Activated CD4-positive, alpha-beta T cell treated with anti-CD3 and anti-CD28 coated beads, Interleukin-2, amount 10 ng/mL, durations not matched to agents 24 days and 14 days (primary cell): ENCODE results near the gene EIF4ENIF1. TPM values are rescaled to one million over a fixed set of nuclear protein-coding genes. Genes with fewer than 3 reads are reported as not detected.
"Not testable (repeated sequence)": the region's sequence is repeated elsewhere in the genome, so short reads cannot be mapped to it uniquely, and the experiment has no call there.

ENCODE experiments used
- DNase-seq: peaks from one replicate; pipeline ENCODE4 v3.0.0; 2022
- H3K27ac Mint-ChIP-seq: one replicate; pipeline ENCODE4 v1.8.0; 2022; ENCODE audit warnings: mild to moderate bottlenecking, mixed read lengths
- H3K27me3 Mint-ChIP-seq: one replicate; pipeline ENCODE4 v1.8.0; 2022; ENCODE audit warnings: mixed read lengths
- H3K36me3 Mint-ChIP-seq: one replicate; pipeline ENCODE4 v1.8.0; 2022; ENCODE audit warnings: low read depth, mild to moderate bottlenecking, mixed read lengths
- H3K4me1 Mint-ChIP-seq: one replicate; pipeline ENCODE4 v1.8.0; 2021; ENCODE audit warnings: mixed read lengths
- H3K4me3 Mint-ChIP-seq: one replicate; pipeline ENCODE4 v1.8.0; 2022; ENCODE audit warnings: mild to moderate bottlenecking, moderate library complexity, mixed read lengths
- H3K9me3 Mint-ChIP-seq: one replicate; pipeline ENCODE4 v1.8.0; 2021; ENCODE audit warnings: mixed read lengths
- intact Hi-C: fragments of 100-400 bp; cut with micrococcal nuclease; formaldehyde crosslinking; loops from one replicate; pipeline ENCODE4 v1.15.1; 2023
- total RNA-seq: library from RNA; stranded (reverse); gene quantifications from 2 replicates; pipeline ENCODE4 v1.2.3, GENCODE V29; 2022

The EIF4ENIF1 gene
- total RNA-seq, 1 donor from 2014 or later: 78.1 TPM

DNA sequence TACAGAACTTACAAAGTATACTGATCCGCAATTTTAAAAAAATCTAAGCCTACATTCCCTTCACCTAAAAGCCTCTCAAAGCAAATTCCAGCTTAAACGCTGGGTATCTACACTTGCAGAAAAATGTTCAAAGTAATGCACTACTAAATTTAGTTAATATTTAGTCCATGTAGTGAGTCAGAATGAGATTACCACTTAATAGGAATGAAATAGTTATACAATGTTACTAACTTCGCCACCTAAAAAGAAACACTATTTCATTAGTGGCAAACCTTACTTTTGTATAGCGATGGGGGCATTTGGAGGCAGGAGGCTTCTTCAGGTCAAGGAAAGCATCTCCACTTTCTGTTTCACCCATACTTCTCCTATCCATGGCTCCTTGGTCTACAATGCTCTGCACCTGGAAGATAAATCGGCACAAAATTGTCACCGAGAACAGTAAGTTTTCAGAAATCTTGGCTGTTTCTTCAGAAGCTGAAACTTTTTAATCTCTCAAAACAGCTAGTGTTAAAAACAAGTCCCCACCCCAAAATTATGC is 1.2 kb downstream of the EIF4ENIF1 start:
- DNase-seq: no peak
- Mint-ChIP-seq H3K4me3 (peak overlapping the region; percentile 86), H3K9me3 (no peaks in the 10 kb centered on the region), H3K36me3 (peaks cover 45% of the 10 kb centered on the region), H3K27me3 (no peaks in the 10 kb centered on the region), H3K27ac (peak overlapping the region; percentile 75), H3K4me1 (peaks cover 48% of the 10 kb centered on the region)
- intact Hi-C loops: loop anchor here (2.0 kb wide), 3 partner anchors 90 to 144 kb away; partner anchors contain the start of gene DRG1

DNA sequence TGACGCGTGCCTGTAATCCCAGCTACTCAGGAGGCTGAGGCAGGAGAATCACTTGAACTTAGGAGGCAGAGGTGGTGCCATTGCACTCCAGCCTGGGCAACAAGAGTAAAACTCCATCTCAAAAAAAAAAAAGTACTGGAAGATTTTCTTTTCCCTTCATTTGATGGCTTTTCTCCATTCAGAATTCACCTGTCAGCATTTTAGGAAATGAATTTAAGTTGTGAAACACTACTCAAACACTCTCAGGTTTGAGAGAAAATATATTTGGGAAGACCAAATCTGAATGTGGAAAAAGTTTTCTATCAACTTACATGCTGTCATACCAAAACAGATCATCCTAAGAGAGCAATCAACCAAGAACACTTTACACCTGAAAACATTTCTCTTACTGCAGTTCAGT is 2.7 kb downstream of the EIF4ENIF1 start:
- H3K4me3 Mint-ChIP-seq: peak overlapping the region; percentile 57
- no peaks in the 10 kb centered on the region for H3K9me3 Mint-ChIP-seq
- no peak overlapping the region for H3K27ac Mint-ChIP-seq
- H3K27me3 Mint-ChIP-seq: no peaks in the 10 kb centered on the region
- intact Hi-C loops: no loop called here
- H3K36me3 Mint-ChIP-seq: peaks cover 58% of the 10 kb centered on the region
- no peak for DNase-seq
- H3K4me1 Mint-ChIP-seq: peaks cover 52% of the 10 kb centered on the region

DNA sequence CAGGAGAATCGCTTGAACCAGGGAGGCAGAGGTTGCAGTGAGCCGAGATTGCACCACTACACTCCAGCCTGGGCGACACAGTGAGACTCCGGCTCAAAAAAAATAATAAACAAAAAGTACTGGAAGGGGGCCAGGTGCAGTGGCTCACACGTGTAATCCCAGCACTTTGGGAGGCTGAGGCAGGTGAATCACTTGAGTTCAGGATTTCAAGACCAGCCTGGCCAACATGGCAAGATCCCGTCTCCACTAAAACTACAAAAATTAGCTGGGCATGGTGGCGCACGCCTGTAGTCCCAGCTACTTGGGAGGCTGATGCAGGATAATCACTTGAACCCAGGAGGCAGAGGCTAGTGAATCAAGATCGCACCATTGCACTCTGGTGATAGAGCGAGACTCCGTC is 3.3 kb downstream of the EIF4ENIF1 start:
- H3K4me3 Mint-ChIP-seq, H3K27ac Mint-ChIP-seq, H3K9me3 Mint-ChIP-seq, DNase-seq, intact Hi-C loops, H3K27me3 Mint-ChIP-seq: not testable (repeated sequence)
- H3K36me3 Mint-ChIP-seq: peaks cover 64% of the 10 kb centered on the region
- peaks cover 50% of the 10 kb centered on the region for H3K4me1 Mint-ChIP-seq

DNA sequence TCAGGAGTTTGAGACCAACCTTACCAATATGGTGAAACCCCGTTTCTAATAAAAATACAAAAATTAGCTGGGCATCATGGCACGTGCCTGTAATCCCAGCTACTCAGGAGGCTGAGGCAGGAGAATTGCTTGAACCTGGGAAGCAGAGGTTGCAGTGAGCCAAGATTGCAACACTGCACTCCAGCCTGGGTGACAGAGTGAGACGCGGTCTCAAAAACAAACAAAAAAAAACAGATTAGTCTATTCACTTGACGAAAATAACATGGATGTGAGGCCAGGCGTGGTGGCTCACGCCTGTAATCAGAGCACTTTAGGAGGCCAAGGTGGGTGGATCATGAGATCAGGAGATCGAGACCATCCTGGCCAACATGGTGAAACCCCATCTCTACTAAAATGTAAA is 7.2 kb downstream of the EIF4ENIF1 start:
- intact Hi-C loops: not testable (repeated sequence)

DNA sequence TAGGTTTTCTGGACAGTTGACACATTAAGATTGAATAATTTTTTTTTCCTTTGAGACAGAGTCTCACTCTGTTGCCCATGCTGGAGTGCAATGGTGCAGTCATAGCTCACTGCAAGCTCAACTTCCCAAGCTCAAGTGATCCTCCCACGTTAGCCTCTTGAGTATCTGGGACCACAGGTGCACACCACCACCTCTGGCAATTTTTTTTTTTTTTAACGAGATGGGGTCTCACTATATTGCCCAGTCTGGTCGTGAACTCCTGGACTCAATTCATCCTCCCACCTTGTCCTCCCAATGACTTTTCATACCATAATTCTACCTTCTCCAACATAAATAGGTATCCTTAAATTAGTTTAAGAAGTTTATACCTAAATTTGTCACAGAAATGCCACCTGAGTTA is 8.5 kb downstream of the EIF4ENIF1 start:
- intact Hi-C loops: no loop called here
- Mint-ChIP-seq H3K4me3 (no peak overlapping the region), H3K4me1 (peaks cover 35% of the 10 kb centered on the region), H3K27me3 (no peaks in the 10 kb centered on the region), H3K9me3 (no peaks in the 10 kb centered on the region), H3K27ac (no peak overlapping the region), H3K36me3 (peaks cover 74% of the 10 kb centered on the region)
- no peak for DNase-seq

More for the DNA sequence above, 7.2 kb downstream of the EIF4ENIF1 start:
- Mint-ChIP-seq H3K36me3 (peaks cover 80% of the 10 kb centered on the region), H3K4me1 (peaks cover 34% of the 10 kb centered on the region)
- H3K27ac Mint-ChIP-seq, H3K9me3 Mint-ChIP-seq, H3K27me3 Mint-ChIP-seq, DNase-seq, H3K4me3 Mint-ChIP-seq: not testable (repeated sequence)

DNA sequence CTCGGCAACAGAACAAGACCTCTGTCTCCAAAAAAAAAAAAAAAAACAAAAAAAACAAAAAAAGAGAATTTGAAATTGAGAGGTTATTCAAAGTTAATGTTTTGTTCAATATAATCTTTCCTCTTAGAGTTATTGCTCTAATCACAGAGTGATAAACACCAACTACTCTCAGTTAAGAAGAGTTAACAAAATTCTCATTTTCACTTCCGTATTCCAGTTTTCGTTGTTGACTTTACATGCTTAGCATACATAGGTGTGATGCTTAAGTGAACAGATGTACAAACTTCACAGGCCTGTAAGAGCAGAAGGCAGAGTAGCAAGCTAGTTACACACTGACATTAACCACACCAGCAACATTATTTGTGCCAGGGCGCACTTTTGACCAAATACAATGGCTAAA is 12.3 kb downstream of the EIF4ENIF1 start:
- H3K27ac Mint-ChIP-seq: peak overlapping the region; percentile 39
- H3K27me3 Mint-ChIP-seq: no peaks in the 10 kb centered on the region
- intact Hi-C loops: no loop called here

DNA sequence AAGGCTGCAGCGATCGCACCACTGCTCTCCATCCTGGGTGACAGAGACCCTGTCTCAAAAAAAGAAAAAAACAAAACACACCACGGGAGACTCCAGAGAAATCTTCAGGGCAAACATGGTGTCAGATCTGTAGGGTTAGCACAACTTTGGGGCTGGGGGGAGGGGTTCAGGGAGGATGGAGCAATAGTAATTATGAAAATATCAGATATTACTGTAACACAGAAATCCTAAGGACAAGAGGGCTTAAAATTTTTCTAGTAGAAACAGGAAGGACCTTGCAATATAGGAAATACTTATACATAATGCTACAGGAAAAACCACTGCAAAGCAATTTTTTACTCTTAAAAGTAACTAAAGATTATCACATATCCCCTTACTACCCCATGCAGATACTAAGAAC is 13.8 kb downstream of the EIF4ENIF1 start:
- H3K9me3 Mint-ChIP-seq: no peaks in the 10 kb centered on the region
- intact Hi-C loops: no loop called here
- peak overlapping the region; percentile 57 for H3K27ac Mint-ChIP-seq
- H3K4me1 Mint-ChIP-seq: peaks cover 27% of the 10 kb centered on the region
- H3K27me3 Mint-ChIP-seq: no peaks in the 10 kb centered on the region
- peaks cover 61% of the 10 kb centered on the region for H3K36me3 Mint-ChIP-seq
- H3K4me3 Mint-ChIP-seq: no peak overlapping the region
- DNase-seq: no peak

More for the DNA sequence above, 12.3 kb downstream of the EIF4ENIF1 start:
- no peak overlapping the region for H3K4me3 Mint-ChIP-seq
- peaks cover 67% of the 10 kb centered on the region for H3K36me3 Mint-ChIP-seq
- DNase-seq: no peak
- H3K4me1 Mint-ChIP-seq: peaks cover 28% of the 10 kb centered on the region
- H3K9me3 Mint-ChIP-seq: no peaks in the 10 kb centered on the region

DNA sequence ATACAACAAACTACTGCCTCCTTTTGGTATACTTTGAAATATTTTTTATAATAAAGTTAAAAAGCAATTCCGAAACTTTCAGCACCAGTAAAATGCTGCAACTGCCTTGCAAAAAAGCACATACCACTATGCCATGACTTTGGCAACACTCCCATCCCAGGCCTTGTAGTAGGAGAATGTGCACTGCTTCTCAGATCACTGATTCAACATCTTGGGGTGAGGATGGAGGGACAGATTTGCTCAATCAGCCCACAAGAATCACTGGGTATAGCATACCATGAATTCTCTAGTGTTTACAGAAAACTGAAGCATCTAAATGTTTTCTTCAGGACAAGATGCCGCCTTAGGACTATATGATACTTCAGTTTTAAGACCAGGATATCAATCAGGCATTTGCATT is 14.9 kb downstream of the EIF4ENIF1 start:
- H3K27me3 Mint-ChIP-seq: no peaks in the 10 kb centered on the region
- no peak for DNase-seq
- intact Hi-C loops: no loop called here
- no peaks in the 10 kb centered on the region for H3K9me3 Mint-ChIP-seq
- no peak overlapping the region for H3K27ac Mint-ChIP-seq
- no peak overlapping the region for H3K4me3 Mint-ChIP-seq
- H3K36me3 Mint-ChIP-seq: peaks cover 55% of the 10 kb centered on the region
- peaks cover 27% of the 10 kb centered on the region for H3K4me1 Mint-ChIP-seq

DNA sequence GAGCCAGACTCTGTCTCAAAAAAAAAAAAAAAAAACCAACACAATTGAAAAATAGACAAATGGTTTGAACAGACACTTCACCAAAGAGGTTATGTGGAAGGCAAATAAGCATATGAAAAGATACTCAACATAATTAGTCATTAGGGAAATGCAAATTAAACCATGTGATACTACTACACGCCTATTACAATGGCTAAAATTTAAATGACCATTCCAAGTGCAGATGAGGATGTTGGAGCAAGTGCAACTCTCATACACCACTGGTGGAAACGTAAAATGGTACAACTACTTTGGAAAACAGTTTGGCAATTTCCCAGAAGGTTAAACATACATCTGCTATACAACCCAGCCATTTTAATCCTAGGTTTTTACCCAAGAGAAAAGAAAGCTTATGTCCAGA is 24.3 kb downstream of the EIF4ENIF1 start:
- Mint-ChIP-seq H3K27ac (no peak overlapping the region), H3K27me3 (no peaks in the 10 kb centered on the region), H3K9me3 (no peaks in the 10 kb centered on the region), H3K4me1 (peaks cover 4% of the 10 kb centered on the region), H3K36me3 (peaks cover 76% of the 10 kb centered on the region), H3K4me3 (no peak overlapping the region)
- DNase-seq: no peak
- intact Hi-C loops: no loop called here

DNA sequence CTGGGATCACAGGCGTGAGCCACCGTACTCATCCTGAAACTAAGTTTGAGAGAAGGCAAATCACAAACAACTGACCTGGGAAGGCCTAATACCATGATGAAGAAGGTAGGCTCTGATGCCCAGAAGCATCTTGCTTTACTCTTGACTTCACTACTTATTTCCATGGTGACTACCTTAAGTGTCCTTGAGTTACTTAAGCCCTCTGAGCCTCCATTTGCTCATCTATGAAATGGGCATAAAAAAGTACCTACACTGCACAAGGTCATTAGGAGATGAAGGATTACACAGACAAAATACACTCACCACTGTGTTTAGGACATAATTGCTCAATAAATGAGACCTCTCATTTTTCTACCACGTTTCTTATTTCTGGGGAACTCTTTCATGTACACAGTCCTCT is 27.9 kb downstream of the EIF4ENIF1 start:
- Mint-ChIP-seq H3K27me3 (no peaks in the 10 kb centered on the region), H3K36me3 (peaks cover 71% of the 10 kb centered on the region), H3K4me3 (no peak overlapping the region)

DNA sequence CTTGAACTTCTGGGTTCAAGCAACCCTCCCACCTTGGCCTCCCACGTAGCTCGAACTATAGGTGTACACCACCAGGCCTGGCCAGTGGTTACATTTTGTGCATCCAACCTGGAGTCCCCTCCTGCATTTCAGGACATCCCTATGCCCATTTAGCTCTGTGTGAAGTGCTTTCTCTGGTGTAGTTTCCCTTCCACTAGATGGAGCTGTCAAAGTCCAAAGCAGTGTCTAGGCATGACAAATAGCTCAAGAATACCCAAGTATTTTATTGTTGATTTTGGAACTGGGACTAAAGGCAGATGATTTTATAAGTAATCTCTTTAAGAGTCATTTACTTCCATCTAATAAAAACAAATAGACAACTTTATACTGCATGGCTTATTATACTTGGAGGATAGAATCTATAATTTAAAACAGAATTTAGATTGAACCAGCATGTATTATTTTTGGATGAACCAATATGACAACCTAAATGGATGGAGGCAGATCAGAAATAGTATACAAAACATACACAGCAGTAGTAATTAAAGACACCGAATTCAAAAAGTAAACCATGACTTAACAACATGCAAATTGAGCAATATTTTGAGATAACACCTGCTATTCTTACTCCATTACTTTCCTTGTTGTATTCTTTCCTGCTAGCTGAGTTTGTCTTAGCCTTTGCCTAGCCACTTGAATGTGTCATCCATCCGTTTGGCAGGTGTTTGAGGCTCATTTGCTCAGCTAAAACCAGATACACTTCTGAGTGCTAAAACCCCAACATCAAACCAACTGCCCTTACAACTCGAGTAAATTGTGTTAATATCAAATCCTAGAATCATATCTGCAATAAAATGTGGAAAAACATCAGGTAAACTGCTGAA is 37.7 kb downstream of the EIF4ENIF1 start:
- DNase-seq: peak; percentile 73
- H3K27me3 Mint-ChIP-seq: no peaks in the 10 kb centered on the region
- peaks cover 52% of the 10 kb centered on the region for H3K36me3 Mint-ChIP-seq
- no peak overlapping the region for H3K4me3 Mint-ChIP-seq
- peaks cover 7% of the 10 kb centered on the region for H3K4me1 Mint-ChIP-seq
- intact Hi-C loops: loop anchor here (5.0 kb wide), 1 partner anchor 180 kb away; no protein-coding TSS in a partner anchor
- no peak overlapping the region for H3K27ac Mint-ChIP-seq
- no peaks in the 10 kb centered on the region for H3K9me3 Mint-ChIP-seq

More for the DNA sequence above, 27.9 kb downstream of the EIF4ENIF1 start:
- intact Hi-C loops: no loop called here
- DNase-seq: no peak
- H3K9me3 Mint-ChIP-seq: no peaks in the 10 kb centered on the region
- H3K27ac Mint-ChIP-seq: no peak overlapping the region
- H3K4me1 Mint-ChIP-seq: peaks cover 5% of the 10 kb centered on the region

DNA sequence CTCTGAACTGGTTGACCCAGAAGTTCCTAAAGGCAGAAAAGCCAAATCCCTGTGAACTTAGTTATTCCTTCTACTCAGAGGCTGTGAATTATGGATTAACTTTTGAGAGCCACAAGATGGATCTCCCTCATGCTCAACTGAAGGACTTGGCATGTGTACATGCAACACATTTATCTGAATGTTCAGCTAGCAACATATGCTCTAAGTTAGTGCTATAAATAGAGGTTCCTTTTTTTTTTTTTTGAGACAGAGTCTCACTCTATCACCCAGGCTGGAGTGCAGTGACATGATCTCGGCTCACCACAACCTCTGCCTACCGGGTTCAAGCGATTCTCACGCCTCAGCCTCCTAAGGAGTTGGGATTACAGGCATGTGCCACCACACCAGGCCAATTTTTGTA is 40.1 kb downstream of the EIF4ENIF1 start:
- Mint-ChIP-seq H3K27me3 (no peaks in the 10 kb centered on the region), H3K4me1 (peaks cover 10% of the 10 kb centered on the region), H3K27ac (no peak overlapping the region), H3K9me3 (no peaks in the 10 kb centered on the region), H3K4me3 (no peak overlapping the region), H3K36me3 (peaks cover 51% of the 10 kb centered on the region)
- intact Hi-C loops: no loop called here
- no peak for DNase-seq

DNA sequence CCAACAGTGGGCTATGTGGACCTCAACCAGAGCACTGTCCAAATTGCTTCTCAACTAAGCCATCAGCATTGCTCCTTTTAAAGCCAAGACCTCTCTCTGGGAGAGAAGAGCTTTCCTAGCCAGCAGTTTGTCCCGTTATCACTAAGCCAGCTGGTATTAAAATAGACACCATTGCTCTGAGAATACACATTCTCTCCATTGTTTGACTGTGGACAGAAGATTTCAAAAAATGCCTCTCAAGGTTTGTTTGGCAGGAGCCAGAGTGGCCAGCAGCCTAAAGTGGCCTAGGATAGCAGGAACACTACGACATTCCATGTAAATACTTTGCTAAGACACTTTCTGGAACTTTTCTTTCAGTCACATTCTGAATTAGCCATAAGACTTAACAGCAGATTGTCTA is 41.3 kb downstream of the EIF4ENIF1 start:
- intact Hi-C loops: no loop called here
- no peak overlapping the region for H3K27ac Mint-ChIP-seq
- no peaks in the 10 kb centered on the region for H3K9me3 Mint-ChIP-seq
- peaks cover 49% of the 10 kb centered on the region for H3K36me3 Mint-ChIP-seq
- no peak for DNase-seq
- no peaks in the 10 kb centered on the region for H3K27me3 Mint-ChIP-seq
- H3K4me3 Mint-ChIP-seq: no peak overlapping the region
- peaks cover 10% of the 10 kb centered on the region for H3K4me1 Mint-ChIP-seq

DNA sequence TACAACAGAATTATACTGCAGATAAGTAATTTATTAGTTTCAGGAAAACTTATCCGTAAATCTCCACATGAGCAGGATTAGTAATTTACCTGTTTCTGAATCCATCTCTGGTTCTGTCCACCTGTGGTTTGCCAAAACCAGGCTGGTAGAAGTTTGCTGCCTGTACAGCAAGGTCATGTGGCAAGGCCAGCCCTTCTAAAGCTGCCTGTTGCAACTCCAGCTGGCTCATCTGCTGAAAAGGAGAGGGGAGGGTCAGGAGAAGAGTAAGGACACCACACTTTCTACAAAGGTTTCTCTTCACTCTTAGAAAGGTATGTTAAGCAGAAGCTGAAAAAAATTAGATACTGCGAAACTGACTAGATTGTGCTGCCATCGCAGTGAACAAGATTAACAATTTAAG is 42.3 kb downstream of the EIF4ENIF1 start:
- Mint-ChIP-seq H3K27me3 (no peaks in the 10 kb centered on the region), H3K36me3 (peaks cover 55% of the 10 kb centered on the region), H3K4me3 (no peak overlapping the region), H3K4me1 (peaks cover 9% of the 10 kb centered on the region), H3K27ac (no peak overlapping the region), H3K9me3 (no peaks in the 10 kb centered on the region)
- no peak for DNase-seq
- intact Hi-C loops: no loop called here
